IPS-18a (cell line): Measurements from ENCODE around the gene TPD52L3.

Source experiments
- H3K27ac ChIP-seq: one replicate; pipeline ENCODE4 v1.5.1; 2013; ENCODE audit warnings: low read length
- H3K27me3 ChIP-seq: one replicate; pipeline ENCODE4 v1.6.1; 2013; ENCODE audit warnings: mild to moderate bottlenecking, low read length; ENCODE audit not compliant: control insufficient read depth, insufficient read depth
- H3K36me3 ChIP-seq: one replicate; pipeline ENCODE4 v1.6.1; 2013; ENCODE audit warnings: low read depth, low read length; ENCODE audit not compliant: control insufficient read depth
- H3K4me1 ChIP-seq: one replicate; pipeline ENCODE4 v1.6.1; 2013; ENCODE audit warnings: low read depth, low read length; ENCODE audit not compliant: control insufficient read depth
- H3K4me3 ChIP-seq: one replicate; pipeline ENCODE4 v1.5.1; 2013; ENCODE audit warnings: low read length
- H3K9ac ChIP-seq: one replicate; pipeline ENCODE4 v1.6.1; 2013; ENCODE audit warnings: mild to moderate bottlenecking, low read length, moderate library complexity
- H3K9me3 ChIP-seq: one replicate; pipeline ENCODE4 v1.6.1; 2013; ENCODE audit warnings: low read depth, low read length; ENCODE audit not compliant: control insufficient read depth

TPD52L3 gene

DNA sequence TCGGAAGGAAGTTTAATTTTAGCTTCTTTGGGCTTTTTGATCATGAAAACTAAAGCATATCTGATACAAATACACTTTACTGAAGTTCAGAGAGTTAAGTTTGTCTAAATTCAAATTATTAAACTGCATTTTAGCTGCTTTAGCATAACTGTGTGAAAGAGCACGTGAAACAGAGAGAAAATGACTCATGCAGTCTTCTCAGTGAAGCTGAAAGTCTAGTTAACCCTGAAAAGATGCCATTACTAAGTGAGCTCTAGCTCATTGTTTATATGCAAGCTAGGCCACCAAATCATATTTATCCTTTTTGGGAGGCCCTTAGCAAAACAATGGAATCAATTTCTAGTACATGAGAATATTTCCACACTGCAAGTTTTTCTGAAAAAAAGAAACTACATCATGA lies 27.6 kb downstream of the TPD52L3 start:
- H3K9me3 ChIP-seq: no peaks in the 10 kb centered on the region
- H3K27ac ChIP-seq: no peak overlapping the region
- H3K36me3 ChIP-seq: no peaks in the 10 kb centered on the region
- H3K9ac ChIP-seq: no peak overlapping the region
- no peaks in the 10 kb centered on the region for H3K4me1 ChIP-seq
- H3K4me3 ChIP-seq: no peak overlapping the region
- H3K27me3 ChIP-seq: no peaks in the 10 kb centered on the region

GRCh38 chr9:6356441-6356840 lies 28.3 kb downstream of the TPD52L3 start:
- H3K27me3 ChIP-seq: no peaks in the 10 kb centered on the region
- H3K36me3 ChIP-seq: no peaks in the 10 kb centered on the region
- H3K4me3 ChIP-seq: no peak overlapping the region
- no peak overlapping the region for H3K9ac ChIP-seq
- no peak overlapping the region for H3K27ac ChIP-seq
- no peaks in the 10 kb centered on the region for H3K4me1 ChIP-seq
- H3K9me3 ChIP-seq: no peaks in the 10 kb centered on the region

DNA sequence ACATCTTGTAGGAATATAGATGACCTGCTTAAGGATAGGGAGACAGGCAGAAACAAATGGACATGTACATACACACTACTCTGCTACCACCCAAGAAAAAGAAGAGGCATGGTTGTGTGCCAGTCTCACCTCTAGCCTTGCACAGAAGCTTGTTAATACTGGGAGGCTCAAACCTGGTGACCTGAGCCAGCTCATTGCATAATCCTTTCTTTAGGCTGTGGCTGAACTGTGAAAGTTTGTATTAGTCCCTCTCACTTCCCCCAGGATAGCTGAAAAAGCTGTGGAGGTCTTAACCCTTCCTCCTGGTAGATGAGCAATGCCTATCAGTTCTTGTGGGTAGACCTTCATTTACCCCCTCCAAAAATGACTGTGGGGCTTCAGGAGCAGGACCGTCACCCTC lies 28.7 kb downstream of the TPD52L3 start:
- H3K27ac ChIP-seq: no peak overlapping the region
- H3K9ac ChIP-seq: no peak overlapping the region
- H3K36me3 ChIP-seq: no peaks in the 10 kb centered on the region
- H3K27me3 ChIP-seq: no peaks in the 10 kb centered on the region
- H3K9me3 ChIP-seq: no peaks in the 10 kb centered on the region
- H3K4me3 ChIP-seq: no peak overlapping the region
- H3K4me1 ChIP-seq: no peaks in the 10 kb centered on the region

DNA sequence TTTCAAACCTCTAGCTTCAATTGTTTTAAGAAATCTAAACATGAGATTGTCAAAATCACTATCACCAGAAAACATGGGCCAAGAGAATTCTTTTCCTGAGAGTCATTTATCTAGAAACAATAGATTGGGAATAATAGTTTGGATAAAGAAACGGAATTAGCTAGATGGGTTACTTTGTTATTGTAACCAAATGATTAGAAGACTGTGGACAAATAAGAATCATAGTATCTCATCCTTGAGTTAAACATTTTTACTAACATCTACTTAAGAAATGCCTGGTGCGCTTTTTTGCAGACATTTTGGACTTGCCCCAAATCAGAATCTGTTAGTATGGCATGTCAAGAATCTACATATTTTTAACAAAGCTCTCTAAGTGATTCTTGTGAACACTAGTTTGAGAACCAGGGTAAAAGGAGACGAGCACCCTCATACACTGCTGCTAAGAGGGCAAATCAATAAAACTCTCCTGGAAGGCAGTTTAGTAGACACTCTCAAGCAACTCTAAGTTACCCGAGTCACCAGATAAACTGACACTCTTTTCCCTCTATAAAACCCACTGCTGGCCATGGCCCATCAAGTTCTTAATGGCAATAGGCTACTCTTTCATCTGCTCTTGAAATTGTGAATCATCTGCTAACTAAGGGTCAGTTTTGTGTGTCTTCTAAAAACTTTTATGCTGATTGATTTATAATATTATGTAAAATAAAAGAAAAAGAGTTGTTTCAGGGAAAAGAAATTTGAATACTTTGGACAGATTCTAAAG lies 39.1 kb downstream of the TPD52L3 start:
- H3K4me3 ChIP-seq: no peak overlapping the region
- H3K9me3 ChIP-seq: peaks cover 9% of the 10 kb centered on the region
- H3K27ac ChIP-seq: no peak overlapping the region
- H3K9ac ChIP-seq: no peak overlapping the region
- H3K4me1 ChIP-seq: no peaks in the 10 kb centered on the region
- H3K27me3 ChIP-seq: no peaks in the 10 kb centered on the region
- no peaks in the 10 kb centered on the region for H3K36me3 ChIP-seq

GRCh38 chr9:6368831-6369230 lies 40.7 kb downstream of the TPD52L3 start:
- Histone ChIP-seq H3K4me3 (no peak overlapping the region), H3K36me3 (no peaks in the 10 kb centered on the region), H3K4me1 (no peaks in the 10 kb centered on the region), H3K9ac (no peak overlapping the region), H3K27me3 (no peaks in the 10 kb centered on the region), H3K27ac (no peak overlapping the region), H3K9me3 (peaks cover 17% of the 10 kb centered on the region)
